Skeletal muscle cell (primary cell): Measurements from ENCODE around the gene TFAP2D.

ENCODE experiments used
- DNase-seq: peaks from one replicate; pipeline ENCODE4 v3.0.0-alpha.2; 2010; ENCODE audit warnings: low read depth
- H3K4me3 ChIP-seq: 2 replicates; pipeline ENCODE4 v1.5.1; 2011; ENCODE audit warnings: low read depth, mild to moderate bottlenecking, control low read depth, low read length, moderate library complexity

The TFAP2D gene

GRCh38 chr6:50713226-50713625 is at the start of gene TFAP2D:
Gene TFAP2D (plus strand): TSS chr6:50713526. CDS start chr6:50714056, 530 bp downstream.
- no peak within 1 kb of the TSS for H3K4me3 ChIP-seq
- DNase-seq = no peak

- no peak for DNase-seq
- no peak overlapping the region for H3K4me3 ChIP-seq
These were observed 49.5 kb upstream of the TFAP2D start for GRCh38 chr6:50663806-50664205.

GRCh38 chr6:50666089-50666488 is 47.2 kb upstream of the TFAP2D start:
- DNase-seq = no peak
- H3K4me3 ChIP-seq = no peak overlapping the region

- no peak for DNase-seq
- no peak overlapping the region for H3K4me3 ChIP-seq
These were observed 32.0 kb upstream of the TFAP2D start for GRCh38 chr6:50681213-50681824.

- DNase-seq = no peak
- H3K4me3 ChIP-seq = no peak overlapping the region
These were observed 24.1 kb upstream of the TFAP2D start for GRCh38 chr6:50689210-50689609.

- H3K4me3 ChIP-seq = no peak overlapping the region
- DNase-seq = no peak
These were observed 21.4 kb upstream of the TFAP2D start for GRCh38 chr6:50691814-50692495.

- H3K4me3 ChIP-seq = no peak overlapping the region
- DNase-seq = no peak
These were observed 14.8 kb upstream of the TFAP2D start for GRCh38 chr6:50698546-50698945.

- H3K4me3 ChIP-seq = no peak overlapping the region
- no peak for DNase-seq
These were observed 14.1 kb upstream of the TFAP2D start for GRCh38 chr6:50699051-50699775.

GRCh38 chr6:50706575-50706974 is 6.8 kb upstream of the TFAP2D start:
- no peak overlapping the region for H3K4me3 ChIP-seq
- no peak for DNase-seq

GRCh38 chr6:50707191-50707590 is 6.1 kb upstream of the TFAP2D start:
- no peak for DNase-seq
- H3K4me3 ChIP-seq = no peak overlapping the region

GRCh38 chr6:50707652-50708300 is 5.5 kb upstream of the TFAP2D start:
- DNase-seq = no peak
- H3K4me3 ChIP-seq = no peak overlapping the region

- H3K4me3 ChIP-seq = no peak overlapping the region
- DNase-seq = no peak
These were observed 4.5 kb upstream of the TFAP2D start for GRCh38 chr6:50708664-50709365.

- no peak overlapping the region for H3K4me3 ChIP-seq
- DNase-seq = no peak
These were observed 4.0 kb upstream of the TFAP2D start for GRCh38 chr6:50709366-50709734.

- DNase-seq = no peak
- H3K4me3 ChIP-seq = no peak overlapping the region
These were observed 1.6 kb upstream of the TFAP2D start for GRCh38 chr6:50711686-50712085.

GRCh38 chr6:50712291-50712690 is 1.0 kb upstream of the TFAP2D start:
- no peak overlapping the region for H3K4me3 ChIP-seq
- DNase-seq = no peak

GRCh38 chr6:50713977-50714486 is 706 bp downstream of the TFAP2D start:
- no peak for DNase-seq
- no peak overlapping the region for H3K4me3 ChIP-seq

GRCh38 chr6:50714487-50715379 is 1.4 kb downstream of the TFAP2D start:
- H3K4me3 ChIP-seq = no peak overlapping the region
- no peak for DNase-seq

GRCh38 chr6:50716899-50717509 is 3.7 kb downstream of the TFAP2D start:
- no peak for DNase-seq
- no peak overlapping the region for H3K4me3 ChIP-seq
